HG03575 (cell line): ENCODE data around the gene LRRD1.
"Not testable (repeated sequence)": the region's sequence is repeated elsewhere in the genome, so short reads cannot be mapped to it uniquely, and the experiment has no call there.

Experiments used
- ATAC-seq: cut with Tn5 transposase; IDR thresholded peaks from one replicate; pipeline ENCODE4 v1.9.1; 2021; ENCODE audit not compliant: unreplicated experiment, insufficient number of reproducible peaks, low FRiP score; ENCODE audit errors: extremely low read depth

Gene LRRD1

DNA sequence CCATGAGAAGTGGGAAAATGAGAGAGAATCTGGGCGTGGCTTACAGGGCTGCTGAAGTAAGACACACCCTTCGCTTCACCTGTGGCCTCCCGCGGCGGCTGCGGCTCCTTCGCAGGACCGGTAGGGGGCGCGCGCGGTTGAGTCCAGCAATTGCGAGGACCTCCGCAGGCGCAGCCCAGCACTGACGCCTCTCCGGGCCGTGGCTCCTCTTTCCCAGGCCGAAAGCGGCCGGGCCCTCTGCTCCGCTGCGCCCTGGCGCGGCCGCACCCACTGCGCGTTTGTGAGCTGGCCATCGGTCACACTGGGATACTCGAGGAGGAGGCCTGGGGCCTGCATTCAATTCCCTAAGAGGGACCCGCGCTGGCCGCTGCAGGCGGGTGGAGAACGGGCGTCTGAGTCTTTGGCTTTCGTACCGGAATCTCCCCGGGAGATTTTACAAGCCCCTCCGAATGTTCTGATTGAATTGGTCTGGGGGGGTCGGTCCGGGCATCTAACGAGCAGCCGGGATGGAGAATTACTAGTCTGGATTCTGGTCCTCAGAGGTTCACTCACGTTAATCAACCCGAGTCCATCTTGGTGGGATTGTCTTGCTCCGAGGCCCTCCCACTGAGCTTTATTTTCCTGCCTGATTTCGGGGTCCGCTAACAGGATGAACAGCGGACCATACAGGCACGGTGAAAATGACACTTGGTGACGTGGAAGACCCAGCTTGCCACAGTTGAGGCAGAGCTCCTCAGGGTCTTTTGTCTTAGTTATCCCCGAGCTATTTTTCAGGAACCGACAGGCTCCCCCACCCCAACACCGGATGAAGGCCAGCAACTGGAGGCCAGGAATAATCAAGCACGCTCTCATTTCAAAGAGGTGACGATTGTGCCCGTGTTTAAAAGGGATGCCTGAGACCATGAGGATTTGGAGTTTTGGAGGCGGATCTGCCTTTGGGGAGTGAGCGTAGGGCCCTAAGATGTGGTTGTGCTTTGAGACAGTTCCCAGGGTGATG is at the start of gene LRRD1:
TSS of gene LRRD1 (minus strand) at position 215 of the 997 bp plus-strand sequence. CDS start 13,940 bp downstream, outside the sequence.
- no peak for ATAC-seq

DNA sequence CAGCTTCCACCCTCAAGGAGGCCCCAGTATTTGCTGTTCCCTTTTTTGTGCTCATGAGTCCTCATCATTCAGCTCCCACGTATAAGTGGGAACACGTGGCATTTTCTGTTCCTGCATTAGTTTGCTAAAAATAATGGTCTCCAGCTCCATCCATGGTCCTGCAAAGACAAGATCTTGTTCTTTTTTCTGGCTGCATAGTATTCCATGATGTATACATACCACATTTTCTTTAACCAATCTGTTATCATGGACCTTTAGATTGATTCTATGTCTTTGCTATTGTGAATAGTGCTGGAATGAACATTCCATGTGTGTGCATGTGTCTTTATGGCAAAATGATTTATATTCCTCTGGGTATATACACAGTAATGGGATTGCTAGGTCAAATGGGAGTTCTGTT is 49.8 kb upstream of the LRRD1 start:
- ATAC-seq, result no peak

DNA sequence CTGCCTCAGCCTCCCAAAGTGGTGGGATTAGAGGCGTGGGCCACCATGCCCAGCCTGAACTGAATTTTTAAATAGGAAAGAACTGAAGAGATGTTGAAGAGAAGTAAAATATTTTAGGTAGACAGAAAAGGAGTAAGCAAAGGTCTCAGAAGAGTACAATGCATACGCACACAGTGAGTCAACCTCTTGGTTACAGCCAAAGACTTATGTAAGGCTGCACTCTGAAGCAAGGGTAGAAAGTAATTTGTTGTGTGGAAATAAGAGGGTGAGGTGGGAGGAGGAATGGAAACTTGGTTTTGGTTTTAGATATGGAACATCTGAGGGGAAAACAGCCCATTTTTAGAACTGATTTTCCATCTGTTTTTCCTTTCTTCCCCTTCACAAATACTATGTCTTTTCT is 49.2 kb upstream of the LRRD1 start:
- no peak for ATAC-seq

DNA sequence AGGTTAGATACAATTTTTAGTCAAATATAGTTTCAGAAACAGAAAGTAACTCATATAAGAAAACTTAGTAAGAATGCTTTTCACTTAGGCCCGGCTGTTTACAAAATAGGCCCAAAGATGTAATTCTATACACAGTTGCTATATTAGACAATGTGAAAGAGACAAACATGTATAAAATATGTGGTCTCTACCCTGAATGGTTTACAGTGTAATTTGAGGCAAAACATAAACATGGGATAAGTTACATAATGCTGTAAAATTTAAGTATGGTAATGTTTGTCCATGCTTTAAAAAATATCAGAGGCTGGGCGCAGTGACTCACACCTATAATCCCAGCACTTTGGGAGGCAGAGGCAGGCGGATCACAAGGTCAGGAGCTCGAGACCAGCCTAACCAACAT is 48.0 kb upstream of the LRRD1 start:
- ATAC-seq, result no peak

DNA sequence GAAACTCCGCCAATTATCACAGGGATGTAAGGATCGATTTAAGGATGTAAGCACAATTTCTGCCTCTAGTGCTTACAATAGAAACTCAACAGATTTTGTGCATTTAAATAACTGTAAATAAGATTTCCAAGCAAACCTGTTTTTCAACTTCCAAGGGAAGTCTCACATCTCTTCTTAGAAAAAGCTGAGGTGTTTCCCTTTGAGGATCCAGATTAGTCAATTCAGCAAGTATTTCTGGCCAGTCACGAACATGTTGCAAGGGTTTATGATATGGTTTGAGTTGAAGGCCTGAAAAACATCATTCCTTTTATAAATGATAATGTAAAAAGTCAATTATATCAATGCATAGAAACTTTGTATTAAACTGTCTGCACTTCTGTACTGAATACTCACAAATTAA is 42.8 kb upstream of the LRRD1 start:
- ATAC-seq, result no peak

DNA sequence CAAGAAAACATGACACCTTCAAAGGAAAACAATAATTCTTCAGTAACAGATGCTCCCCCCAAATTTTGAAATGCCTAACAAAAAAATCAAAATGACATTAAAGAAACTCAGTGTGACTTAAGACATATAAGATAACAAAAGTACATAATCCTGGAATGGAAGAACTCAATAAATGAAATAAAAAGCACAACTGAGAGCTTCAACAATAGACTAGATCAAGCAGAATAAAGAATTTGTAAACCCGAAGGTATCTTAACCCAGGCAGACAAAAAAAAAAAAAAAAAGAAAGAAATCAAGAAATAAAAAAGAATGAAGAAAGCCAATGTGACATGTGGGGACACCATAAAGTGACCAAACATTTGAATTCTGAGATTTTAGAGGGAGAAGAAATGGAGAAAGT is 27.7 kb upstream of the LRRD1 start:
- no peak for ATAC-seq

DNA sequence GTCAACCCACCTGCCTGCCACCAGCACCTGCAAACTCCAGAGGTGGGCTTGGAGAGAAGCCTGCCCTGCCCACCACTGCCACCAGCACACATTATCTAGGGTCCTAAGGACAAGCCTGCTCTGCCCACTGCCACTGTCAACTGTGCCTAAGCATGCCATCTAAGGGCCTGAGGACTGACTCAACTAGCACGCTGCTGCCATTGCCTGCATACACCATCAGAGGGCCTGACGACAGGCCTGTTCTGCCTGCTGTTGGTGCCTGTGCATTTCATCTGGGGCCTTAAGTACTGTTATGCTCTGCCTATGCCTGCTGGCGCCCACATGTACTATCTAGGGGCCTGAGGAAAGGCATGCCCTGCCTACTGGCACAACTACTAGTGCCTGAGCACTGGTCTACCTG is 27.0 kb upstream of the LRRD1 start:
- no peak for ATAC-seq

DNA sequence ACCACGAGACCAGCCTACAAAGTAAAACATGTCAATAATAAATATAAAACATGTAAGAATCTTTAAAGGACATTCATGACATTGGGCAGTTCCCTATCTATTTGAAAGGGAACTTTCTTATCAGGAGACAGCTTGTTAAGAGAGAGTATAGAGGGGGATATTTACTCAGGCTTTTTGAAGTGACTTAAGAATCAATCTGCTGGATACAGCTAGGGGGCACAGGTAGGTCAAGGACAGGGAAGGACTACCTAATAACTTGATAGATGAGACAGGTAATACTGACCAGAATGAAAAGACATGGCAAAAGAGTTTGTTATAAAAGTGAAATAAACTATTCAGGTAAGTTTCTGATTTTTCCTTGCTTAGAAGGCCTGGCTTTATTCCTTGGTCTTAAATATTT is 21.8 kb upstream of the LRRD1 start:
- no peak for ATAC-seq

DNA sequence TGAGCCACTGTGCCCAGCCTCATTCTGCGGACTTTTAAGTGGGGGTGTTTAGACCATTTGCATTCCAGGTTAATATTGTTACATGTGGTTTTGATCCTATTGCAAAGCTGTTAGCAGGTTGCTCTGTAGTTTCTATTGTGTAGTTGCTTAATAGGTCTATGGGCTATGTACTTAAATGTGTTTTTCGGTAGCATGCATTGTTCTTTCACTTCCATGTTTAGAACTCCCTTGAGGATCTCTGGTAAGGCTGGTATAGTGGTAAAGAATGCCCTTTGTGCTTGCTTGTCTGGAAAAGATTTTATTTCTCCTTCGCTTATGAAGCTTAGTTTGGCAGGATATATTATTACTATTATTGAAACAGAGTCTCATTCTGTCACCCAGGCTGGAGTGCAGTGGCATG is 13.4 kb upstream of the LRRD1 start:
- no peak for ATAC-seq

DNA sequence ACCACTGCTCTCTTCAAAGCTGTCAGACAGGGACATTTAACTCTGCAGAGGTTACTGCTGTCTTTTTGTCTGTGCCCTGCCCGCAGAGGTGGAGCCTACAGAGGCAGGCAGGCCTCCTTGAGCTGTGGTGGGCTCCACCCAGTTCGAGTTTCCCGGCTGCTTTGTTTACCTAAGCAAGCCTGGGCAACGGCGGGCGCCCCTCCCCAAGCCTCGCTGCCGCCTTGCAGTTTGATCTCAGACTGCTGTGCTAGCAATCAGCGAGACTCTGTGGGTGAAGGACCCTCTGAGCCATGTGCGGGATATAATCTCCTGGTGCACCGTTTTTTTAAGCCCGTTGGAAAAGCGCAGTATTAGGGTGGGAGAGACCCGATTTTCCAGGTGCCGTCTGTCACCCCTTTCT is 10.3 kb upstream of the LRRD1 start:
- not testable (repeated sequence) for ATAC-seq

DNA sequence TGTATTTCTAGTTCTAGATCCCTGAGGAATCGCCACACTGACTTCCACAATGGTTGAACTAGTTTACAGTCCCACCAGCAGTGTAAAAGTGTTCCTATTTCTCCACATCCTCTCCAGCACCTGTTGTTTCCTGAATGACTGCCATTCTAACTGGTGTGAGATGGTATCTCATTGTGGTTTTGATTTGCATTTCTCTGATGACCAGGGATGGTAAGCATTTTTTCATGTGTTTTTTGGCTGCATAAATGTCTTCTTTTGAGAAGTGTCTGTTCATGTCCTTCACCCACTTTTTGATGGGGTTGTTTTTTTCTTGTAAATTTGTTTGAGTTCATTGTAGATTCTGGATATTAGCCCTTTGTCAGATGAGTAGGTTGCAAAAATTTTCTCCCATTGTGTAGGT is 5.4 kb upstream of the LRRD1 start:
- ATAC-seq, result not testable (repeated sequence)

DNA sequence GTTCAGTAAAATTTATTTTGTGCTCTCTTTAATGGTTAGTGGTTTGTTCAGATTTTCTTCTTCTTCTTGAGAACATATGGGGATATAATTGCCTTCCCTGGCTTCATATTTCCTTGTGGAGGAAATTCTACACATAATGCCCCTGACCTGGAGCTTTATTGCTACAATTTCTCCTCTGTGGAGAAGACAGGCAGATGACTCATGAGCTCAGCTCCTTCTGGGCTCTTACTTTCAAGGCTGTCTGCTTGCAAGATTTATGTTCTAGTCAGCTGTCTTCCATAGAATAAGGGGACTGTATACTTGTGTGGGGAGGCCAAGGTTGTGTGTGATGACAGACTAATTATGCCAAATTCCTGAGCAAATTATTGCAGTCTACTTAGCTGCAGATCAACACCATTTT is 1.6 kb downstream of the LRRD1 start:
- no peak for ATAC-seq

DNA sequence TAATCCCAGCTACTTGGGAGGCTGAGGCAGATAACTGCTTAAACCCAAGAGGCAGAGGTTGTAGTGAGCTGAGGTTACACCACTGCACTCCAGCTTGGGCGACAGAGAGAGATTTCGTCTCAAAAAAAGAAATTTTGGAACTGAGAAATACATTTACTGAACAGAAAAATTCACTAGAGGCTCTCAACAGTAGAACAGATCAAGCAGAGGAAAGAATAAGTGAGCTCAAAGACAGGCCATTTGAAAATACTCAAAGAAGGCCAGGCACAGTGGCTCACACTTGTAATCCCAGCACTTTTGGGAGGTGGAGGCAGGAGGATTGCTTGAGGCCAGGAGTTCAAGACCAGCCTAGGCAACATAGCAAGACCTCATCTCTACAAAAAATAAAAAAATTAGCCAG is 9.4 kb downstream of the LRRD1 start:
- ATAC-seq, result not testable (repeated sequence)

DNA sequence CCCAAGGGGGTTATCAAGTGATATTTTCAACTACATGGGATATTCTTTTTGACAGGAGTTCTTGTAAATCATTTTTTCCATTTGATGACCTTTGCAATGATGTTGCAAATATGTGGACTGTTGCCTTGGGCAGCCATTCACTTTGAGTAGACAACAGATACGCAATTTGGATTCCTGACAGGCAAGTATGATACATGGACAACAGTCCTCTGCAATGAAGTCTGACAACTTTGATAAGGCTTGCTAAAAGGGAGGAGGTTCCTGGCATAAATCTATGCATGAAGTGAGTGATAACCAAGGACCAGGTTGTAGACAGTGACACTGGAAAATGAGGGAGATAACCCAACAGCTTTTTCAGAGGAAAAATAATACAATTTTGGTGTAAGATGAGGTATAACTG is 17.7 kb downstream of the LRRD1 start:
- ATAC-seq, result no peak

DNA sequence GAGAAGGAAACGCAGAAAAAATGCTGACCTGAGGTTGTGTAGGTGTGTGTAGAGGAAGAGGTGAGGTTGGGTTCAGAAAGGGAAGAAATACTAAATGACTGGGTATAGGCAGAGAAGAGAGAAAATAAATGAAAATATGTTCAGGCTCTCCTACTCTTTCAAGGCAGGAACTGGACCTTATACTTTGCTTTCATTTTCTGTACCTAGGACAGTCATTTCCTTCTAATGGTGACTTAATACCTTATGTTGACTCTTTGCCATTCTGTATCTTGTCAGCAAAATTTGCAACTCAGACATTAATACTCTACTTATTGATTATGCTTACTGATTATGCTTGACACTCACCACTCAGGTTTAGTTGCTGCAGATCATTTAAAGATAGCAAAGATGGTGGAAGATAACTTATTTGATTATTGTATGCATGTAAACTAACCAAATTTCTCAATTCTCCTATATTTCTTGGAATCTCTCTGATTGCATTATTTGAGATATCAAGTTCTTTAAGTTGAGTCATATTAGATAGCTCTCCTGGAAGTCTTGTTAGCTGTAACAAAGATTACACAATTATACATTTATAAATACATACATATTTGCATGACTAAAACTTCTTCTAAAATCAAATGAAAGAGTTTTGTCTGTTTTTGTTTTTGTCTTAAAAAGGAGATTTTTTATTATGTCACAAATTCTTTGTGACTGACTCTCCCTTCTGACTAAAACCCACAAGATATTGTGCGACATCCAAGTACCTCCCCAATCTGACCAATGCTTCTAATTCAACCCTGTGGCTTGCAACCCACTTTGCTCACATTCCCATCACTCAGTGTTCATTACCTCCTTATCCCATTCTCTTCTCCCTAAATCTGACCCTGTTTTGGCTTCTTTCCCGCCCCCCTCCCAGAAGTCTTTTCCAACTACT is 20.0 kb downstream of the LRRD1 start:
- no peak for ATAC-seq

DNA sequence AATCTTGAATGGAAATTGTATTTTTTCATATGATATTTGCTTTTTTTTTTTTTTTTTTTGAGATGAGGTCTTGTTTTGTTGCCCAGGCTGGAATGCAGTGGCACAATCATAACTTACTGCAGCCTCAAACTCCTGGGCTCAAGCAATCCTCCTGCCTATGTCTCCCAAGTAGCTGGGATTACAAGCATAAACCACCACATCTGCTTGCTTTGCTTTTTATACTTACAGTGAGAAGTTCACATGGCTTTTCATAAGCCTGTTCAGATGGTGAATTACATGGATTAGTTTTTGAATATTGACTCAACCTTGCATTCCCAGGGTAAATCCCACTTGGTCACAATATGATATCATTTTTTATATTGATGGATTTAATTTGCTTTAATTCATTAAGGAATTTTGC is 22.0 kb downstream of the LRRD1 start:
- ATAC-seq, result no peak

DNA sequence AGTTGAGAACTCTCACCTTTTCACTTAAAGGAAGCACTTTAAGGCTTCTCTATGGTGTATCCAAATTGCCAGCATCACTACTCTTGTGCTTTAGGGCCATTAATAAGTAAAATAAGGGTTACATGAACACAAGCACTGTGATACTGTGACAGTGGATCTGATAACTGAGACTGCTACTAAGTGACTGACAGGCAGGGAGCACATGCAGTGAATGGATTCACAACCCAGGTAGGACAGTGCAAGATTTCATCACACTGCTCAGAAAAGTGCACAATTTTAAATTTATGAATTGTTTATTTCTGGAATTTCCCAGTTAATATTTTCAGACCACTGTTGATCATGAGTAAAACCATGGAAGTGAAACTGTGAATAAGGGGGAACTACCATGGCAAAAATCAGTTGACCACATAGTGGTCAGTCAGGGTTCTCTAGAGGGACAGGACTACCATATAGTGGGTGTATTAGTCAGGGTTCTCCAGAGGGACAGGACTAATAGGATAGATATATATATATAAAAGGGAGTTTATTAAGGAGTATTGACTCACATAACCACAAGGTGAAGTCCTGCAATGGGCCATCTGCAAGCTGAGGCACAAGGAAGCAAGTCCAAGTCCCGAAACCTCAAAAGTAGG is 23.7 kb downstream of the LRRD1 start:
- no peak for ATAC-seq

DNA sequence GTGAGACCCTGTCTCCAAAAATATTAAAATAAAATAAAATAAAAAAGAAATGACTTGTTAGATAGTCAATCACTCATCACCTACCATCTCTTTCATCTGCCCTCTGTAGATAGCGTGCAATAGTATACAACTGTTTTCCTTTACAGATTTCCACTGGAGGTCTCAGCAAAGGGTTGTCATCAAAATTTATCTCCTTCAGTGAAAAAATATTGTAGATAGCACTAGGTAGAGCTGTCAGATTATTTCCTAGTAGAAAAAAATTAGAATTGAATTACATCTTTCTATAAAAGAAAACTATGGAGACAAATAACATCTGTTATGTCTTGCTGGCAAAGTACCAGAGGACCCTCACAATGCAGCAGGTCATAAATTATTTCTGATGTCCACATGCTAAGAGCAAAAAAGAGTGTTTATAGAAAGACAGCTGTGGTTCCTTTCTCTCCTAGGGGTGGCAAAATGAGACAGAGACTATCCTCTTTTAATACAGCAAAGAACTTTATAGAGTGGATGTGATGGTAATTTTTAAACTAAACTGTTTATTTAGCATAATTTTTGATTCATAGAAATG is 28.4 kb downstream of the LRRD1 start:
- ATAC-seq, result no peak

DNA sequence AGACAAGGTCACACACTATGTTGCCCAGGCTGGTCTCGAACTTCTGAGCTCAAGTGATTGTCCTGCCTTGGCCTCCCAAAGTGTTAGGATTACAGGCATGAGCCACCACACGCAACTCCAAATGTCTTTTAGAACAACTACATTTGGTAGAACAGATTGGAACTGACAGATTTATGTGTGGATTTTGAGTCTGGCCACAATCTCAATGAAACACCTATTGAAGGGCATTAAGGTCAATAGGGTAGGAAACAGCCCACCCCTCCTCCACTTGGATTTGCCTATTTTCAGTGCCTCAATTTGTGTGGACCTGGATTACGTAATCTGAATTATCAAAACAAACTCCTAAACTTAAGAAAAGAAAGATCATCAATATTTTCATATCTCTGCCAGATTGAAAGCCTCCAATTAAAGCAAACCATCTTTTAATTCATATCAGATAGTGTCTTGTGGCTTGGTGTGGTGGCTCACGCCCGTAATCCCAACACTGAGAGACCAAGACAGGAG is 29.2 kb downstream of the LRRD1 start:
- ATAC-seq, result no peak
